C4-2B (cell line): ENCODE results near the gene RPAP2.

Experiments
- H3K27ac ChIP-seq: fragments of 450-650 bp; 2 replicates; pipeline ENCODE4 v1.5.1; 2017
- CTCF ChIP-seq: fragments of 450-650 bp; conservative IDR thresholded peaks from 2 replicates; pipeline ENCODE4 v1.5.1; 2017; ENCODE audit warnings: mild to moderate bottlenecking
- ZFX ChIP-seq: fragments of 450-650 bp; IDR thresholded peaks from 2 replicates; pipeline ENCODE4 v1.6.1; 2017

The RPAP2 gene

GRCh38 chr1:92447976-92448375 lies 149.1 kb downstream of the RPAP2 start:
- TF ChIP-seq CTCF (no peak), ZFX (no peak)

More at GRCh38 chr1:92447976-92448375, 149.1 kb downstream of the RPAP2 start:
- no peak overlapping the region for H3K27ac ChIP-seq
